GM20431 (cell line): Measurements from ENCODE around the gene GLOD4.

Source experiments
- in situ Hi-C: fragments of 300-500 bp; cut with MseI, MboI; formaldehyde crosslinking; loops from one replicate; pipeline ENCODE4 v1.15.0; 2020; ENCODE audit warnings: low sequenced_read_pairs; ENCODE audit not compliant: unreplicated experiment

GLOD4 gene

DNA sequence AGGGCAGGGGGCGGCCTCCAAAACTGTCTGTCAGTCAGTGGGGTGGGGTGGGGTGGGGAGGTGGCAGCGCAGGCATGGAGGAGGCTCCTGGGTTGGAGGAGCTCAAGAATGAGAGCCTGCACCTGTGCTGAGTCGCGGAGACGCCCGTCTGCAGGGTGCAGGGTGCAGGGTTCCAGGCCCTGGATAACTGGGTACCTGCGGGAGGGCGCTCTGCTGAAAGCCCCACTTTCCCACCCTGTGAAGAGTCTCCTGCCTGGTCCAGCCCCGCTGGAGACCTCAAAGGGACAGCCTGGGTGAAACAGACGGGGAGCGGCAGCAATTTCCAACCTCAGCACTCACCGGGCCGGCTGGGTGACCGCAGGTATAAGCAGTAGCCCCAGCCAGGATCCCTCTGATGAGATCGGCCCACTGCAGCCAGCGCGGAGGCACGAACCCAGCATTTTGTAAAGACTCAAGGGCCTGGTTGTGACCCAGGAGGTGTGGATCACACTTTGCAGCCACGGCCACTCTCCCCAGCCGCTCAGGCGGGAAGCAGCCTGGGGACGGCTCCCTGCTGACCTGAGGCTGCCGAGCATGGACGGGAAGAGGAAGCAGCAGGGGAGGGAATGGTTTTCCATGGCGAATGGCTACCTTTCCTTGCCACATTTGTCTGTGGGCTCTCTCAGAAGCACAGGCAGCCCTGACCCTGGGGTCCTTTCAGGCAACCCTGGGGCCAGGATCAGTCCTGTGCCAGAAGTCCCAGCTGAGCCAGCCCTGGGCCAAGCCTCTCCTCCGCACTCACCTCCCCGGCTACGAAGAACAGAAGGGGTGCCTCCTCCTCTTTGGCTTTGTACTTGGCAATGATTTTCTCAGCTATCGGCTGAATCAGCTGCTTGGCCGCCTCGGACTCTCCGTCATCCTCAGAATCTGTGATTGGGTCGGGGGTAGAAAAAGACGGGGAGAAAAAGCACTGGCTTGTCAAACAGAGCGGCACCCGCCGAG lies 21.1 kb upstream of the GLOD4 start:
- in situ Hi-C loops = no loop called here

DNA sequence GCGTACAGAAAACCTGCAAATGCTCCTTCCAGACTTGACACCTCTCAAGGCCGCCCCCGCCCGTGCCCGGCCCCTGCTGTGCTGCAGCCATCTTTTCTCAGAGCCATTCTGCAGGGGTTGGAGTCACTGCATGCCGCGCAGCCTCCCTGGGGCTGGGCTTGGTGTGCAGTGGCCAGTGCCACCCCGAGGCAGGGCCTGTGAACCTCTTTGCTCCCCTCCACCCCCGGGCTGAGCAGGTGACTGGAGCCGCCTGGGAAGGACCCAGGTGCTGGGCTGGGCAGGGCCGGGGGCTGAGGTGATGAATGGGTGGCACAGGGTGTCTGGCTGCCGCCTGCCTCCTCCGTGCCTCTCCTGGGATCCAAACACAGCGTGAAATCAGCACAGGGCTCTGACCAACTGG lies 20.4 kb upstream of the GLOD4 start:
- in situ Hi-C loops = no loop called here

- in situ Hi-C loops = no loop called here
These were observed 19.6 kb upstream of the GLOD4 start for GRCh38 chr17:801660-802059.

GRCh38 chr17:800446-801242 lies 18.6 kb upstream of the GLOD4 start:
- in situ Hi-C loops = no loop called here

- in situ Hi-C loops = loop anchor here (10.0 kb wide), 1 partner anchor 186 kb away; no protein-coding TSS in a partner anchor
These were observed 17.2 kb upstream of the GLOD4 start for GRCh38 chr17:799261-799660.

DNA sequence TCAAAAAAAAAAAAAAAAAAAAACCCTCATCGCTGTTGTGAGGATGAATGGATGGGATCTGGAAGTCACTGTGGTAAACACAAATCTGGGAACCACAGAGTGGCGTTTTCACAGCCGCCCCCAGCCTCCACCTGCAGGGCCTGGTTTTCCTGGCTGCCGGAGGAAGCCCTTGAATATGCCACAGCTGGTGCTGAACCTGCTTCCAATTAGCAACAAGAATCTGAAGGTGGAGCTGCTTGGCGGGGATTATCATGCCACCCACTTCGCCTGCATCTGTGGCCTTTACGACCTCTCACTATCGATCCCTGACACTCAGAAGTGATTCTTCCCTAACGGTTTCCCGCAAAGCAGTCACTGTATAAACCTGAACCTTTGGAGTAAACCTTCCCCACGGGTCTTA lies 16.2 kb upstream of the GLOD4 start:
- in situ Hi-C loops = loop anchor here (10.0 kb wide), 1 partner anchor 187 kb away; no protein-coding TSS in a partner anchor

GRCh38 chr17:797236-797840 lies 15.3 kb upstream of the GLOD4 start:
- in situ Hi-C loops = loop anchor here (10.0 kb wide), 1 partner anchor 187 kb away; no protein-coding TSS in a partner anchor

DNA sequence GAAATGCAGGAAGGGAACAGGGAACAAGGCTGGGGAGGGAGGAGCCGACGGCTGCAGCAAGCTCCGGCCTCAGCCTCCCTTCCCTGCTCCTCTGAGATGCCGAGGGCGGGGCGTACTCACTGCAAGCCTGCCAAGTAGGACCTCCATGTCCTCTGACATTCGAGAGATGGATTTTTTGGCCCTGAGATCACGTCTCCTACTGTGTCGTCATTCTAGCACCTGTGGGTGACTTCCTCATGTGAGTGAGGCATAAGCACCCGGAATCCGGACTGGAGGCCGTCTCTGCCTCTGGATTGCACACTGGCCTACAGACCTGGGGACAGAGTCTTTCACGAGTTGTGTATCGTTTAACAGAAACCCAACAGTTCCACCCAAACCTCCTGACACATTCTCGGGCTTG lies 14.5 kb upstream of the GLOD4 start:
- in situ Hi-C loops = loop anchor here (10.0 kb wide), 1 partner anchor 188 kb away; no protein-coding TSS in a partner anchor

GRCh38 chr17:795721-796120 lies 13.6 kb upstream of the GLOD4 start:
- in situ Hi-C loops = loop anchor here (10.0 kb wide), 1 partner anchor 189 kb away; no protein-coding TSS in a partner anchor

DNA sequence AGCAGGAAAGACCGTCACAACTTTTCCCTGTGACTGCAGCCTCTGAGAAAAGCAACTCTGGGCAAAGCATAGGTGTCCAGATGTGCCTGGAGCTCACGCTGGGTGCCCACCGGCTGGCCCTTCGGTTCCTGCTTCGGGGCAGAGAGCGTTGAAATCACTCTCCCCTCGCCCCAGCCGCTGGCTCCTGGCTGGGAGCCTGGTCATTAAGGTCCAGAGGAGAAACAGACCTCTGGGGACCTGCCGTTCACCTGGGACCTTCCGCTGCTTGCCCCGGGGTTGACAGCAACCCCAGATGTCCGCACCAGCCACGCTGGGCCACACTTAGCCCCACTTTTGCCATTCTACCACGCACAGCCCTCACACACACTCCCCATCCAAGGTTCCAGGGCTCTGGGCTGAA lies 13.2 kb upstream of the GLOD4 start:
- in situ Hi-C loops = loop anchor here (10.0 kb wide), 1 partner anchor 190 kb away; no protein-coding TSS in a partner anchor

GRCh38 chr17:794876-795275 lies 12.8 kb upstream of the GLOD4 start:
- in situ Hi-C loops = loop anchor here (10.0 kb wide), 1 partner anchor 190 kb away; no protein-coding TSS in a partner anchor

- in situ Hi-C loops = loop anchor here (10.0 kb wide), 1 partner anchor 193 kb away; no protein-coding TSS in a partner anchor
These were observed 10.2 kb upstream of the GLOD4 start for GRCh38 chr17:792277-792676.

DNA sequence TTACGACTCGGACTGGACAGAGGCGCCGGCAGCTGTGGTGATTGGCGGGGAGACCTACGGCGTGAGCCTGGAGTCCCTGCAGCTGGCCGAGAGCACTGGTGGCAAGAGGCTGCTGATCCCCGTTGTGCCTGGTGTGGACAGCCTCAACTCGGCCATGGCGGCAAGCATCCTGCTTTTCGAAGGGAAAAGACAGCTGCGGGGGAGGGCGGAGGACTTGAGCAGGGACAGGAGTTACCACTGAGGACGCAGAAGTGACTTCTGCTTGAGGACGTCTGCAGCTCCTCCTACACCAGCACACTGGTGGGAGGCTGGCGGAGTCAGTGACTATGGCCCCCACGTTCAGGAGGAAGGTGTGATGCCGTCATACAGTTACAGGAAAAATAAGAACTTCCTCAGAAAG lies 9.7 kb upstream of the GLOD4 start:
- in situ Hi-C loops = loop anchor here (10.0 kb wide), 1 partner anchor 193 kb away; no protein-coding TSS in a partner anchor

- in situ Hi-C loops = loop anchor here (10.0 kb wide), 1 partner anchor 194 kb away; no protein-coding TSS in a partner anchor
These were observed 8.8 kb upstream of the GLOD4 start for GRCh38 chr17:790874-791247.

DNA sequence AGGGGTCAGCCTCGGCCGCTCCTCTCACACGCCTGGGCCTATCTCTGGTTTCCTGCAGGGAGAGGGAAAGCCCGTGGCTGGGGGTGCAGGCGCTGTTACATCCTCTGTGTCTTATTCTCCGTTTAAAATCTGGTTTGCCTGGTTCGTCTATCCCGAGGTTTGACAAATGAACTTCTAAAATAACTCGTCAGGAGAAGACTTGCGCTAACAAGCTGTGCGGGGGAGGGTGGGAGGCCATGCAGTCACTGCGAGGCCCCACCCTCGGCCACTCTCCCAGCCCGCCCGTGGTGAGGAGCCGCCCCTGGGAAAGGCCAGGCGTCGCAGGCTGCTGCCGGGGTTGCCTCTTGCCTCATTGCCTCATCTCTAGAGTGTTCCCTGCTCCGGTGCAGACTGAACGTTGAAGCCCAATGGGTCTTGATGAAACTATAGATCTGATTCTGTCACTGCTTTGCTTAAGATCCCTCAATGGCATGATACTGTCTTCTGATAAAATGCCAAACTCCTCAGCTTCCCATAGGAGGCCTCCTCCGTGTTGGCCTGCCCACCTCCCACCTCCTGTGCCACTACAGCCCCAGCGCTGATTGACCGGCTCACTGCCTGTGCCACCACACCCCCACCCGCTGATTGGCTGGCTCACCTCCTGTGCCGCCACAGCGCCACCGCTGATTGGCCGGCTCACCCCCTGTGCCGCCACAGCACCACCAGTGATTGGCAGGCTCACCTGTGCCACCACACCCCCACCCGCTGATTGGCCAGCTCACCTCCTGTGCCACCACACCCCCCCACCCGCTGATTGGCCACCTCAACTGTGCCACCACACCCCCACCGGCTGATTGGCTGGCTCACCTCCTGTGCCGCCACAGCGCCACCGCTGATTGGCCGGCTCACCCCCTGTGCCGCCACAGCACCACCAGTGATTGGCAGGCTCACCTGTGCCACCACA lies 8.1 kb upstream of the GLOD4 start:
- in situ Hi-C loops = loop anchor here (10.0 kb wide), 1 partner anchor 195 kb away; no protein-coding TSS in a partner anchor

DNA sequence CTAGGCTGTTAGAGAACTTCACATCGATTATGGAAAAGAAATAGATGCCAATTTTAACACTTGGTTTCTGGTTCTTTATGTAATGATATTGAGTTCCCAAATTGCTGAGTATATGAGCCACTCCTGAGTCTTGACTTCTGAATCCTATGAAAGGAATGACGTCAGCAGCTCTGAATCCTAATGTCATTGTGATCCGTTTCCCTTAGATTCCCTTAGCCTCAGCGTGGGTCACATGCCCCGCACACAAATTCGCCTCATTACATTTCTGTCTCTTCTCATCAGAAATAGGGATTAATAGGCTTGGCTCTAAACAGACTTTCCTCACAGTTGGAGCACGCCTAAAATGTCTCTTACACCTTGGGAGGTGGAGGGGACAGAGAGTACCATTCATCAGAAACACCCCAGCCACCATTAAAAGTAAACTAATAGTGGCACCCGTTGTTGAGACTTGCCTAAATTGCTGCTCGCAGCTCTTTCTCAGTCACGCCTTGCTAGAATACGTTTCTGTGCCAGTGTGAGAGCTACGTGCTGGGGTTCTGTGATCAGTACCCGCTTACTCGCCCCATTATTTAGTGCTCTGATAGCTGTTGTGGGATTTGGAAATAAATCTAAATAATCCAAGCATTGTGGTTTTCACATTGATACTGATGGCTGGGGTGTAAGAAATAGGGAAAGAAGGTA lies 7.2 kb upstream of the GLOD4 start:
- in situ Hi-C loops = no loop called here

GRCh38 chr17:788551-788950 lies 6.5 kb upstream of the GLOD4 start:
- in situ Hi-C loops = no loop called here

DNA sequence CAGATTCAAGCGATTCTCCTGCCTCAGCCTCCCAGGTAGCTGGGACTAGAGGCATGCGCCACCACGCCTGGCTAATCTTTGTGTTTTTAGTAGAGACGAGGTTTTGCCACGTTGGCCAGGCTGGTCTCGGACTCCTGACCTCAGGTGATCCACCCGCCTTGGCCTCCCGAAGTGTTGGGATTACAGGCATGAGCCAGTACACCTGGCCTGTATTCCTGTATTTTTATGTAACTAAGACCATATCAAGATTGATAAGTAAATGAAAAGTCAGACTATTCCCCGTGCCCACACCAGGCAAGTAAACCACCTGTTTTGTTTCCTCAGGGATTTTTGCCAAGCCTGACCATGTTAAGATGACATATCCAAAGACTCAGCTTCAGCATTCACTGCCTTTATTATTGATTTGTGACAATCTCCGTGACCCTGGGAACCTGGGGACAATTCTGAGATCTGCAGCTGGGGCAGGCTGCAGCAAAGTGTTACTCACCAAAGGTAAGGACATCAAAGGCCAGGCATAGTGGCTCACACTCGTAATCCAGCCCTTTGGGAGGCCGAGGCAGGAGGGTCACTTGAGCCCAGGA lies 5.7 kb upstream of the GLOD4 start:
- in situ Hi-C loops = no loop called here
